Sigmoid colon (tissue), 7 donors: ENCODE measurements around the gene PRICKLE3. TPM values are rescaled to one million over a fixed set of nuclear protein-coding genes. Genes with fewer than 3 reads are reported as not detected.
A peak's percentile ranks its signal among the peaks of the same experiment; 100 is the strongest.

ENCODE experiments used
- DNase-seq: peaks from one replicate; pipeline ENCODE4 v3.0.0-alpha.2; 2019
- H3K27ac ChIP-seq, 4 donors: fragments of 200-600 bp; sonication (generic); one replicate each; pipeline ENCODE4 v1.5.1; 2016 to 2019; ENCODE audit warnings: mild to moderate bottlenecking in 1 of 4
- H3K27me3 ChIP-seq, 3 donors: fragments of 200-600 bp; sonication (generic); one replicate each; pipeline ENCODE4 v1.5.1; 2019; ENCODE audit warnings: mild to moderate bottlenecking in 1 of 3
- H3K36me3 ChIP-seq, 4 donors: fragments of 200-600 bp; sonication (generic); one replicate each; pipeline ENCODE4 v1.5.1; 2016 to 2019
- H3K4me1 ChIP-seq, 4 donors: fragments of 200-600 bp; sonication (generic); one replicate each; pipeline ENCODE4 v1.5.1; 2017 to 2019
- H3K4me3 ChIP-seq, 4 donors: fragments of 200-600 bp; sonication (generic); one replicate each; pipeline ENCODE4 v1.5.1; 2017 to 2019; ENCODE audit warnings: mild to moderate bottlenecking in 2 of 4, moderate library complexity in 1 of 4
- H3K9me3 ChIP-seq, 4 donors: fragments of 200-600 bp in 3 of 4; sonication (generic) in 3 of 4; one replicate each; pipeline versions ENCODE4 v1.5.1 to v1.6.1; 2013 to 2019
- EP300 ChIP-seq, 4 donors: sonication (generic); formaldehyde crosslinking; IDR thresholded peaks; one replicate each; pipeline ENCODE4 v1.6.1; 2017; ENCODE audit warnings: antibody characterized with exemption in 4 of 4
- POLR2A ChIP-seq, 2 donors: fragments of 450-650 bp; IDR thresholded peaks; one replicate each; pipeline ENCODE4 v1.6.1; 2016; ENCODE audit warnings: antibody characterized with exemption in 2 of 2, mild to moderate bottlenecking in 2 of 2, moderate library complexity in 2 of 2
- POLR2AphosphoS5 ChIP-seq, 4 donors: sonication (generic); formaldehyde crosslinking; IDR thresholded peaks; one replicate each; pipeline ENCODE4 v1.6.1; 2017; ENCODE audit warnings: antibody characterized with exemption in 4 of 4
- WGBS, 2 donors: extraction: QIAGEN DNeasy Blood & Tissue Kit; methylation state at CpG; one replicate each; pipeline ENCODE4 v1.1.7; 2013; 5-methylcytosine and 5-hydroxymethylcytosine counted together
- intact Hi-C: fragments of 100-400 bp; cut with DNase I; formaldehyde crosslinking; loops from one replicate; pipeline ENCODE4 v1.15.1; 2023
- polyA plus RNA-seq, 3 donors: library from polyadenylated mRNA; stranded (reverse); fragments of 200-250 nt; gene quantifications; one replicate each; pipeline ENCODE4 v1.2.3, GENCODE V29; 2013
- total RNA-seq, 4 donors: library from RNA; depleted of rRNA; stranded (reverse); fragments of >200 nt; gene quantifications; one replicate each; pipeline ENCODE4 v1.1.0, GENCODE V29; 2016
- TF ChIP-seq, protein P1 (sequence below), 4 experiments: fragments of 450-650 bp in 3 of 4; fragments of 200-600 bp in 1 of 4; IDR thresholded peaks; one replicate each; pipeline ENCODE4 v1.5.1; 2016 to 2019; ENCODE audit warnings: antibody characterized with exemption in 4 of 4, mild to moderate bottlenecking in 3 of 4, moderate library complexity in 2 of 4
- donor health status: healthy with polysubstance abuse.
- donor health status: Bipolar disorder and iron deficiency.
- donor health status: healthy.

The PRICKLE3 gene
- total and polyA plus RNA-seq, 7 donors, result 4.8 to 13.0 (median 8.9) TPM

DNA sequence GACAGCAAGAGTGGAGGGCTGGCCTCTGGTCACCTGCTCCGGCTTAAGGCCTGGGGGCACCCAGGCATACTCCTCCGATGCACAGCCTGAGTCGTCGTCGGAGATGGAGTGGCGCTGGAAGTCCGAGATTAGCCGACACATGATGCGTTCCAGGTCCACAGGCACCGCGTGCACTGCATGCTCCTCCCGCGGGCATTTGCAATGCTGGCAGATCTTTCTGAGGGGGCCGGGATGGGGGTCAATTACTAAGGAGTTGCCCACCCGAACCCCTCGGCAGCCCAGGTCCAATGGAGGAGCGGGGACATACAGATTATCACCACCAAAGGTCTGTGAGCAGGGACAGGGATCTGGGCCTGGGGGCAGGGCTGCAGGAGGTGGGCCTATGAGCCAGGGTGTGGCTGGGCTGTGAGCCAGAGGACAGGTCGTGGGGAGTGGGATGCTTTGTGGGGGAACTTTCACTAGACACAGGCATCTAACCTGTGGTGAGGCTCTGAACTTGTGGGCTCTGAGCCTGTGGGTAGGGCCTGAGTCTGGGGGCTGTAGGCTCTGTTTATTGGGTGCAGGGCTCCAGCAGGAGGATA is 2.4 kb downstream of the PRICKLE3 start:
- DNase-seq, result peak; percentile 73
- peaks cover 0 to 9% (median 0%) of the 10 kb centered on the region in 4 donors for H3K36me3 ChIP-seq
- H3K27me3 ChIP-seq, result no peaks in the 10 kb centered on the region
- no peaks in the 10 kb centered on the region for H3K9me3 ChIP-seq
- H3K4me1 ChIP-seq, result peaks cover 0 to 16% (median 14%) of the 10 kb centered on the region in 4 donors
- peak overlapping the region; percentile 80 to 88 (median 83) for H3K27ac ChIP-seq
- H3K4me3 ChIP-seq, result peak overlapping the region in 1 of 4 donors; percentile 60
- TF ChIP-seq POLR2AphosphoS5 (IDR thresholded peaks at IDR 0.05) (no peak), EP300 (IDR thresholded peaks at IDR 0.05) (no peak), POLR2A (IDR thresholded peaks at IDR 0.05) (no peak)
- TF ChIP-seq, protein P1, sequence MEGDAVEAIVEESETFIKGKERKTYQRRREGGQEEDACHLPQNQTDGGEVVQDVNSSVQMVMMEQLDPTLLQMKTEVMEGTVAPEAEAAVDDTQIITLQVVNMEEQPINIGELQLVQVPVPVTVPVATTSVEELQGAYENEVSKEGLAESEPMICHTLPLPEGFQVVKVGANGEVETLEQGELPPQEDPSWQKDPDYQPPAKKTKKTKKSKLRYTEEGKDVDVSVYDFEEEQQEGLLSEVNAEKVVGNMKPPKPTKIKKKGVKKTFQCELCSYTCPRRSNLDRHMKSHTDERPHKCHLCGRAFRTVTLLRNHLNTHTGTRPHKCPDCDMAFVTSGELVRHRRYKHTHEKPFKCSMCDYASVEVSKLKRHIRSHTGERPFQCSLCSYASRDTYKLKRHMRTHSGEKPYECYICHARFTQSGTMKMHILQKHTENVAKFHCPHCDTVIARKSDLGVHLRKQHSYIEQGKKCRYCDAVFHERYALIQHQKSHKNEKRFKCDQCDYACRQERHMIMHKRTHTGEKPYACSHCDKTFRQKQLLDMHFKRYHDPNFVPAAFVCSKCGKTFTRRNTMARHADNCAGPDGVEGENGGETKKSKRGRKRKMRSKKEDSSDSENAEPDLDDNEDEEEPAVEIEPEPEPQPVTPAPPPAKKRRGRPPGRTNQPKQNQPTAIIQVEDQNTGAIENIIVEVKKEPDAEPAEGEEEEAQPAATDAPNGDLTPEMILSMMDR (IDR thresholded peaks at IDR 0.05), result no peak
- intact Hi-C loops, result no loop called here
- 85 to 90% methylated on average over 18 of the region's 18 CpGs for WGBS, 2 donors

DNA sequence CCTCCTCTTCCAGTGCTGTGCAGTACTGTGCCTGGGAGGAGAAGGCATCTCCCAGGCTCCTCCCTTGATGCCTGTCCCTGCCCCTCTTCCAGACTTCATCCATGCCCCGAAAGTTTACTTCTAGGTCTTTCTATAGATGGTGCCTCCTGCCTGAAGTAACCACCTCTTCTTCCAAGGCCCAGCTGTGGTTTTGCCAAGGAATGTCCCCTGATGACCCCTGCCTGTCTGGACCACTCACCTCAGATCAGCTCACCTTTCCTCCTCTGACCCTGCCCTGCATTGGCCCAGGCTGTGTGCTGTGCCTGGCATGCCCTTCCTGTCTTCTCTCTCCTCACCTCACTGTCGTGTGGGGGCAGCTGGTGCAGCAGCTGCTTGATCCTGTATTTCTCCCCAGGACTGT is 6.8 kb downstream of the PRICKLE3 start:
- WGBS, 2 donors, result 91 to 93% methylated on average over 2 of the region's 2 CpGs
- DNase-seq, result no peak
- Histone ChIP-seq H3K36me3 (peaks cover 0 to 26% (median 3%) of the 10 kb centered on the region in 4 donors), H3K4me1 (peaks cover 0 to 17% (median 11%) of the 10 kb centered on the region in 4 donors), H3K27me3 (no peaks in the 10 kb centered on the region), H3K9me3 (no peaks in the 10 kb centered on the region), H3K27ac (no peak overlapping the region), H3K4me3 (no peak overlapping the region)
- intact Hi-C loops, result no loop called here
- TF ChIP-seq, protein P1 (IDR thresholded peaks at IDR 0.05), result no peak
- no peak for TF ChIP-seq POLR2AphosphoS5 (IDR thresholded peaks at IDR 0.05)
- no peak for TF ChIP-seq EP300 (IDR thresholded peaks at IDR 0.05)
- no peak for TF ChIP-seq POLR2A (IDR thresholded peaks at IDR 0.05)

DNA sequence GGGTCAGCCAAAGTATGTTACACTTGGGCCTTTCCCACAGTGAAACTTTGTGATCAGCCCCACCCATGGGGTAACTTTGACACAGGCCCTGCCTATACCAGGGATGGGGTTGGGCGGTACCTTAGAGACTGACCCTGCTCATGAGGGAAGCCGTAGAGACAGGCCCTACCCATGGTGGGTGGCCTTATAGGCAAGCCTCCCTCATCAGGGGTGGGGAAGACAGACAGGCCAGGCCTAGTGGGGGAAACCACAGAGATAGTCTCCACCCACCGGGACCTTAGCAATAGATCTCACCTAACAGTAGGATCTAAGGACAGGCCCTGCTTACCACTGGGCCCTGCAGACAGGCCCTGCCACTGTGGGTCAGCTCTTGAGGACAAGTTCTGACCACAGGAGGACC is 7.6 kb downstream of the PRICKLE3 start:
- H3K27me3 ChIP-seq, result no peaks in the 10 kb centered on the region
- peak; percentile 62 for DNase-seq
- no peaks in the 10 kb centered on the region for H3K9me3 ChIP-seq
- H3K27ac ChIP-seq, result no peak overlapping the region
- H3K4me1 ChIP-seq, result peaks cover 0 to 12% (median 5%) of the 10 kb centered on the region in 4 donors
- no peak overlapping the region for H3K4me3 ChIP-seq
- TF ChIP-seq, protein P1 (IDR thresholded peaks at IDR 0.05), result no peak
- TF ChIP-seq EP300 (IDR thresholded peaks at IDR 0.05) (no peak), POLR2A (IDR thresholded peaks at IDR 0.05) (no peak), POLR2AphosphoS5 (IDR thresholded peaks at IDR 0.05) (no peak)
- WGBS, 2 donors, result 97% methylated on average over 3 of the region's 3 CpGs
- peaks cover 0 to 26% (median 5%) of the 10 kb centered on the region in 4 donors for H3K36me3 ChIP-seq
- intact Hi-C loops, result no loop called here

DNA sequence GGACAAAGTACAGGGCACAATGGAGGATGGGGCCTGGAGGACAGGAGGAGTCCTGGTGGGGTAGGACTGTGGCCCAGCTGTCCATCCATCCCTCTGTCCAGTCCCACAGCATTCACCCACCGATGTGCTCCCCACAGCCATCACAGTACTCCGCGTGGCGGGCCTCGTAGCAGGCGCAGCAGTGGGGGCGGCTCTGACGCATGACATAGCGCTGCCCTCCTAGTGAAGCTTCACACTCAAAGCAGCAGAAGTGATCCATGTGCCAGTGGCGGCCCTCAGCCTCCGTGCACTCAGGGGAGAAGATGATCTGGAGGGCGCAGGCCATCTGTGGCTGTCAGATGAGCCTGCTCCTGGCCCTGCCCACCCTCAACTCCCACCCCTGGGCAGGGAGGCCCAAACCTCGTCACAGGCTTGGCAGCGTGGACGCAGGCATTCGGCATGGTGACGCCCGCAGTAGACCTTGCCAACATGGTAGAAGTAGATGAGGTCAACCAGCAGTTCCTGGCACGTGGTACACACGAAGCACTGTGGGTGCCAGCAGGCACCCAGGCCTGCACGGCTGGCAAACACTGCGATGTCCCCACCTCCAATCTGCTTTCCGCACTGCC is 8.2 kb downstream of the PRICKLE3 start:
- Histone ChIP-seq H3K4me3 (no peak overlapping the region), H3K9me3 (no peaks in the 10 kb centered on the region), H3K36me3 (peaks cover 0 to 22% (median 5%) of the 10 kb centered on the region in 4 donors), H3K27ac (peak overlapping the region in 2 of 4 donors; percentile 54 to 61), H3K27me3 (no peaks in the 10 kb centered on the region), H3K4me1 (peaks cover 0 to 17% (median 5%) of the 10 kb centered on the region in 4 donors)
- DNase-seq, result peak; percentile 66
- TF ChIP-seq, protein P1 (IDR thresholded peaks at IDR 0.05), result no peak
- WGBS, 2 donors, result 95% methylated on average over 23 of the region's 23 CpGs
- intact Hi-C loops, result no loop called here
